Smooth muscle cell of bladder (primary cell): Measurements from ENCODE around the gene USP17L17. TPM values are rescaled to one million over a fixed set of nuclear protein-coding genes. Genes with fewer than 3 reads are reported as not detected.

Experiments used
- total RNA-seq: library from RNA; depleted of rRNA; stranded (reverse); fragments of >200 nt; gene quantifications from 2 replicates; pipeline ENCODE4 v1.2.3, GENCODE V29; 2014

Gene USP17L17, protein sequence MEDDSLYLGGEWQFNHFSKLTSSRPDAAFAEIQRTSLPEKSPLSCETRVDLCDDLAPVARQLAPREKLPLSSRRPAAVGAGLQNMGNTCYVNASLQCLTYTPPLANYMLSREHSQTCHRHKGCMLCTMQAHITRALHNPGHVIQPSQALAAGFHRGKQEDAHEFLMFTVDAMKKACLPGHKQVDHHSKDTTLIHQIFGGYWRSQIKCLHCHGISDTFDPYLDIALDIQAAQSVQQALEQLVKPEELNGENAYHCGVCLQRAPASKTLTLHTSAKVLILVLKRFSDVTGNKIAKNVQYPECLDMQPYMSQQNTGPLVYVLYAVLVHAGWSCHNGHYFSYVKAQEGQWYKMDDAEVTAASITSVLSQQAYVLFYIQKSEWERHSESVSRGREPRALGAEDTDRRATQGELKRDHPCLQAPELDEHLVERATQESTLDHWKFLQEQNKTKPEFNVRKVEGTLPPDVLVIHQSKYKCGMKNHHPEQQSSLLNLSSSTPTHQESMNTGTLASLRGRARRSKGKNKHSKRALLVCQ
- not detected in 2 replicates for total RNA-seq

DNA sequence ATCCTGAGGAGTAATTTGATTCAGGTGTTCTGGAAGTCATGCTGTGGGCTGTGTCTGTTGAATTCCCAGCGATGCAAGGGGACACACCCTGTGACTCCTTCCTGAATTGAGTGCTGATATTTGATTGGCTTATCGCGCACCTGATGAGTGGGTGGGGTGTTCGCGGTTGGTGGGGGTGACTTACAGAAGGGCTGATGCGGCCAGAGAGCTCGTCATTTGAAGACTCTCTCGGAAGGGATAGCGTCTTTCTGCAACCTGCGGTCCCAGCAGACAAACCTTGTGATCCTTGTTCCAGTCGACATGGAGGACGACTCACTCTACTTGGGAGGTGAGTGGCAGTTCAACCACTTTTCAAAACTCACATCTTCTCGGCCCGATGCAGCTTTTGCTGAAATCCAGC, at the start of gene USP17L17:
Gene USP17L17 (plus strand): TSS at position 301 of the 400 bp plus-strand sequence. CDS start 0 bp downstream, at position 301.

DNA sequence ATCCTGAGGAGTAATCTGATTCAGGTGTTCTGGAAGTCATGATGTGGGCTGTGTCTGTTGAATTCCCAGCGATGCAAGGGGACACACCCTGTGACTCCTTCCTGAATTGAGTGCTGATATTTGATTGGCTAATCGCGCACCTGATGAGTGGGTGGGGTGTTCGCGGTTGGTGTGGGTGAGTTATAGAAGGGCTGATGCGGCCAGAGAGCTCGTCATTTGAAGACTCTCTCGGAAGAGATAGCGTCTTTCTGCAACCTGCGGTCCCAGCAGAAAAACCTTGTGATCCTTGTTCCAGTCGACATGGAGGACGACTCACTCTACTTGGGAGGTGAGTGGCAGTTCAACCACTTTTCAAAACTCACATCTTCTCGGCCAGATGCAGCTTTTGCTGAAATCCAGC, 33.3 kb upstream of the USP17L17 start, which contains the start of gene USP17L10:
Gene USP17L10 (plus strand): TSS at position 301 of the 400 bp plus-strand sequence. CDS start 0 bp downstream, at position 301.

DNA sequence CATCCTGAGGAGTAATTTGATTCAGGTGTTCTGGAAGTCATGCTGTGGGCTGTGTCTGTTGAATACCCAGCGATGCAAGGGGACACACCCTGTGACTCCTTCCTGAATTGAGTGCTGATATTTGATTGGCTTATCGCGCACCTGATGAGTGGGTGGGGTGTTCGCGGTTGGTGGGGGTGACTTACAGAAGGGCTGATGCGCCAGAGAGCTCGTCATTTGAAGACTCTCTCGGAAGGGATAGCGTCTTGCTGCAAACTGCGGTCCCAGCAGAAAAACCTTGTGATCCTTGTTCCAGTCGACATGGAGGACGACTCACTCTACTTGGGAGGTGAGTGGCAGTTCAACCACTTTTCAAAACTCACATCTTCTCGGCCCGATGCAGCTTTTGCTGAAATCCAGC, 28.6 kb upstream of the USP17L17 start, which contains the start of gene USP17L11:
Gene USP17L11 (plus strand): TSS at position 301 of the 400 bp plus-strand sequence. CDS start 0 bp downstream, at position 301.

DNA sequence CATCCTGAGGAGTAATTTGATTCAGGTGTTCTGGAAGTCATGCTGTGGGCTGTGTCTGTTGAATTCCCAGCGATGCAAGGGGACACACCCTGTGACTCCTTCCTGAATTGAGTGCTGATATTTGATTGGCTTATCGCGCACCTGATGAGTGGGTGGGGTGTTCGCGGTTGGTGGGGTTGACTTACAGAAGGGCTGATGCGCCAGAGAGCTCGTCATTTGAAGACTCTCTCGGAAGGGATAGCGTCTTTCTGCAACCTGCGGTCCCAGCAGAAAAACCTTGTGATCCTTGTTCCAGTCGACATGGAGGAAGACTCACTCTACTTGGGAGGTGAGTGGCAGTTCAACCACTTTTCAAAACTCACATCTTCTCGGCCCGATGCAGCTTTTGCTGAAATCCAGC, 23.8 kb upstream of the USP17L17 start, which contains the start of gene USP17L12:
Gene USP17L12 (plus strand): TSS at position 301 of the 400 bp plus-strand sequence. CDS start 0 bp downstream, at position 301.

DNA sequence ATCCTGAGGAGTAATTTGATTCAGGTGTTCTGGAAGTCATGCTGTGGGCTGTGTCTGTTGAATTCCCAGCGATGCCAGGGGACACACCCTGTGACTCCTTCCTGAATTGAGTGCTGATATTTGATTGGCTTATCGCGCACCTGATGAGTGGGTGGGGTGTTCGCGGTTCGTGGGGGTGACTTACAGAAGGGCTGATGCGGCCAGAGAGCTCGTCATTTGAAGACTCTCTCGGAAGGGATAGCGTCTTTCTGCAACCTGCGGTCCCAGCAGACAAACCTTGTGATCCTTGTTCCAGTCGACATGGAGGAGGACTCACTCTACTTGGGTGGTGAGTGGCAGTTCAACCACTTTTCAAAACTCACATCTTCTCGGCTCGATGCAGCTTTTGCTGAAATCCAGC, 19.1 kb upstream of the USP17L17 start, which contains the start of gene USP17L13:
Gene USP17L13 (plus strand): TSS at position 301 of the 400 bp plus-strand sequence. CDS start 0 bp downstream, at position 301.

DNA sequence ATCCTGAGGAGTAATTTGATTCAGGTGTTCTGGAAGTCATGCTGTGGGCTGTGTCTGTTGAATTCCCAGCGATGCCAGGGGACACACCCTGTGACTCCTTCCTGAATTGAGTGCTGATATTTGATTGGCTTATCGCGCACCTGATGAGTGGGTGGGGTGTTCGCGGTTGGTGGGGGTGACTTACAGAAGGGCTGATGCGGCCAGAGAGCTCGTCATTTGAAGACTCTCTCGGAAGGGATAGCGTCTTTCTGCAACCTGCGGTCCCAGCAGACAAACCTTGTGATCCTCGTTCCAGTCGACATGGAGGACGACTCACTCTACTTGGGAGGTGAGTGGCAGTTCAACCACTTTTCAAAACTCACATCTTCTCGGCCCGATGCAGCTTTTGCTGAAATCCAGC, 9.6 kb upstream of the USP17L17 start, which contains the start of gene USP17L15:
Gene USP17L15 (plus strand): TSS at position 301 of the 400 bp plus-strand sequence. CDS start 0 bp downstream, at position 301.

DNA sequence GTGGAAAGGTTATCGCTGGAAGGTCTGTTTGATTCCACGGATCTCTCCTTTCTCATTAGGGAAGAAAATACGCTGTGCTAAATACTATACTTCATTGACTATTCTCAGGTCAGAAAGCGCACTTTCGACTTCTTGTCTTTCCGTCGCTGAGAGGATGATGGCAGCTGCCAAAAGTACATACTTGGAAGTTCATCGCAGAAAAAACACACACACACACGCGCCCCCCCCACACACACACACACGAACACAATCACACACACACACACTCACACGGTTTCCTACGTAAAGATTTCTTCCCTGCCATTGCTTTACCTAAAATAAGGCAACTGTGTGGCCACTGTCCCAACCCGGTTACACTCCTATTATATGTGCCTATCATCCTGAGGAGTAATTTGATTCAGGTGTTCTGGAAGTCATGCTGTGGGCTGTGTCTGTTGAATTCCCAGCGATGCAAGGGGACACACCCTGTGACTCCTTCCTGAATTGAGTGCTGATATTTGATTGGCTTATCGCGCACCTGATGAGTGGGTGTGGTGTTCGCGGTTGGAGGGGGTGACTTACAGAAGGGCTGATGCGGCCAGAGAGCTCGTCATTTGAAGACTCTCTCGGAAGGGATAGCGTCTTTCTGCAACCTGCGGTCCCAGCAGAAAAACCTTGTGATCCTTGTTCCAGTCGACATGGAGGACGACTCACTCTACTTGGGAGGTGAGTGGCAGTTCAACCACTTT, 4.4 kb downstream of the USP17L17 start, which contains the start of gene USP17L18:
Gene USP17L18 (plus strand): TSS at position 678 of the 728 bp plus-strand sequence. CDS start 0 bp downstream, at position 678.

DNA sequence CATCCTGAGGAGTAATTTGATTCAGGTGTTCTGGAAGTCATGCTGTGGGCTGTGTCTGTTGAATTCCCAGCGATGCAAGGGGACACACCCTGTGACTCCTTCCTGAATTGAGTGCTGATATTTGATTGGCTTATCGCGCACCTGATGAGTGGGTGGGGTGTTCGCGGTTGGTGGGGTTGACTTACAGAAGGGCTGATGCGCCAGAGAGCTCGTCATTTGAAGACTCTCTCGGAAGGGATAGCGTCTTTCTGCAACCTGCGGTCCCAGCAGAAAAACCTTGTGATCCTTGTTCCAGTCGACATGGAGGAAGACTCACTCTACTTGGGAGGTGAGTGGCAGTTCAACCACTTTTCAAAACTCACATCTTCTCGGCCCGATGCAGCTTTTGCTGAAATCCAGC, 9.4 kb downstream of the USP17L17 start, which contains the start of gene USP17L19:
Gene USP17L19 (plus strand): TSS at position 301 of the 400 bp plus-strand sequence. CDS start 0 bp downstream, at position 301.

DNA sequence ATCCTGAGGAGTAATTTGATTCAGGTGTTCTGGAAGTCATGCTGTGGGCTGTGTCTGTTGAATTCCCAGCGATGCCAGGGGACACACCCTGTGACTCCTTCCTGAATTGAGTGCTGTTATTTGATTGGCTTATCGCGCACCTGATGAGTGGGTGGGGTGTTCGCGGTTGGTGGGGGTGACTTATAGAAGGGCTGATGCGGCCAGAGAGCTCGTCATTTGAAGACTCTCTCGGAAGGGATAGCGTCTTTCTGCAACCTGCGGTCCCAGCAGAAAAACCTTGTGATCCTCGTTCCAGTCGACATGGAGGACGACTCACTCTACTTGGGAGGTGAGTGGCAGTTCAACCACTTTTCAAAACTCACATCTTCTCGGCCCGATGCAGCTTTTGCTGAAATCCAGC, 14.1 kb downstream of the USP17L17 start, which contains the start of gene USP17L20:
Gene USP17L20 (plus strand): TSS at position 301 of the 400 bp plus-strand sequence. CDS start 0 bp downstream, at position 301.

DNA sequence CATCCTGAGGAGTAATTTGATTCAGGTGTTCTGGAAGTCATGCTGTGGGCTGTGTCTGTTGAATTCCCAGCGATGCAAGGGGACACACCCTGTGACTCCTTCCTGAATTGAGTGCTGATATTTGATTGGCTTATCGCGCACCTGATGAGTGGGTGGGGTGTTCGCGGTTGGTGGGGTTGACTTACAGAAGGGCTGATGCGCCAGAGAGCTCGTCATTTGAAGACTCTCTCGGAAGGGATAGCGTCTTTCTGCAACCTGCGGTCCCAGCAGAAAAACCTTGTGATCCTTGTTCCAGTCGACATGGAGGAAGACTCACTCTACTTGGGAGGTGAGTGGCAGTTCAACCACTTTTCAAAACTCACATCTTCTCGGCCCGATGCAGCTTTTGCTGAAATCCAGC, 18.9 kb downstream of the USP17L17 start, which contains the start of gene USP17L21:
Gene USP17L21 (plus strand): TSS at position 301 of the 400 bp plus-strand sequence. CDS start 0 bp downstream, at position 301.

DNA sequence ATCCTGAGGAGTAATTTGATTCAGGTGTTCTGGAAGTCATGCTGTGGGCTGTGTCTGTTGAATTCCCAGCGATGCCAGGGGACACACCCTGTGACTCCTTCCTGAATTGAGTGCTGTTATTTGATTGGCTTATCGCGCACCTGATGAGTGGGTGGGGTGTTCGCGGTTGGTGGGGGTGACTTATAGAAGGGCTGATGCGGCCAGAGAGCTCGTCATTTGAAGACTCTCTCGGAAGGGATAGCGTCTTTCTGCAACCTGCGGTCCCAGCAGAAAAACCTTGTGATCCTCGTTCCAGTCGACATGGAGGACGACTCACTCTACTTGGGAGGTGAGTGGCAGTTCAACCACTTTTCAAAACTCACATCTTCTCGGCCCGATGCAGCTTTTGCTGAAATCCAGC, 23.6 kb downstream of the USP17L17 start, which contains the start of gene USP17L22:
Gene USP17L22 (plus strand): TSS at position 301 of the 400 bp plus-strand sequence. CDS start 0 bp downstream, at position 301.

Other genes starting within 250 kb of the USP17L17 start
- gene FAM90A26, start 73.5 kb upstream of the USP17L17 start, total RNA-seq = not detected in 2 replicates
- gene USP17L10, start 33.2 kb upstream of the USP17L17 start, total RNA-seq = not detected in 2 replicates
- under 0.01 TPM in 1 of 2 replicates, not detected in the other for gene USP17L11, start 28.5 kb upstream of the USP17L17 start, total RNA-seq
- gene USP17L12, start 23.7 kb upstream of the USP17L17 start, total RNA-seq = not detected in 2 replicates
- gene USP17L13, start 19.0 kb upstream of the USP17L17 start, total RNA-seq = not detected in 2 replicates
- not detected in 2 replicates for gene USP17L15, start 9.5 kb upstream of the USP17L17 start, total RNA-seq
- gene USP17L18, start 4.8 kb downstream of the USP17L17 start, total RNA-seq = not detected in 2 replicates
- gene USP17L19, start 9.5 kb downstream of the USP17L17 start, total RNA-seq = not detected in 2 replicates
- not detected in 2 replicates for gene USP17L20, start 14.2 kb downstream of the USP17L17 start, total RNA-seq
- gene USP17L21, start 19.0 kb downstream of the USP17L17 start, total RNA-seq = not detected in 2 replicates
- not detected in 2 replicates for gene USP17L22, start 23.7 kb downstream of the USP17L17 start, total RNA-seq
- gene USP17L24, start 81.3 kb downstream of the USP17L17 start, total RNA-seq = not detected in 2 replicates
- not detected in 2 replicates for gene USP17L25, start 86.0 kb downstream of the USP17L17 start, total RNA-seq
- gene USP17L26, start 90.8 kb downstream of the USP17L17 start, total RNA-seq = not detected in 2 replicates
- not detected in 2 replicates for gene USP17L5, start 95.5 kb downstream of the USP17L17 start, total RNA-seq
- not detected in 2 replicates for gene USP17L27, start 100.3 kb downstream of the USP17L17 start, total RNA-seq
- not detected in 2 replicates for gene USP17L28, start 105.0 kb downstream of the USP17L17 start, total RNA-seq
- gene USP17L29, start 109.8 kb downstream of the USP17L17 start, total RNA-seq = not detected in 2 replicates
- not detected in 2 replicates for gene USP17L30, start 119.2 kb downstream of the USP17L17 start, total RNA-seq
- not detected in 2 replicates for gene DEFB131A, start 200.5 kb downstream of the USP17L17 start, total RNA-seq